Neural cell (in vitro differentiated cells): ENCODE measurements around the gene TM9SF2.

ENCODE experiments used
- TF ChIP-seq, protein P1 (sequence below): fragments of 450-650 bp; IDR thresholded peaks from 2 replicates; pipeline ENCODE4 v1.5.1; 2014; ENCODE audit warnings: antibody characterized with exemption, mild to moderate bottlenecking, moderate library complexity; ENCODE audit not compliant: poor library complexity, severe bottlenecking
- TF ChIP-seq, protein P2 (sequence below): IDR thresholded peaks from 2 replicates; pipeline ENCODE4 v1.6.1; 2012; ENCODE audit warnings: borderline replicate concordance

DNA sequence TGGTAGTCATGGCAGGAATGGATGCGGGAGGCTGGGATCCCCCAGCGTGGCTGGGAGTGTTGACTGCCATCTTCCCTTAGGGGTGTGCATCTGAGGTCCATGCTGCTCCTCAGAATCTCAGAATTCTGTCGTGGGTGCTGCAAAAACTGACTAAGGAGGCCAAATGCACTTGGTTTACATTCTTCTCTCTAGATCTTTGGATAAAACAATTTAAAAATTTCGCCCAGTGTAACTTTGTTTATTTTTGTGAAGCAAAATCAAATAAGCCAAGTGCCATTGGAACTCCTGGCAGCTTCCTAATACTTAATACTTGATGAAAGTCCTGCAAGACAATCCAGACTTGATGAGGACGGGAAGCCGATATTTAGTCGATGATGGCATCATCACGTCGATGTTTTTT lies 27.8 kb upstream of the TM9SF2 start:
- TF ChIP-seq, protein P1, sequence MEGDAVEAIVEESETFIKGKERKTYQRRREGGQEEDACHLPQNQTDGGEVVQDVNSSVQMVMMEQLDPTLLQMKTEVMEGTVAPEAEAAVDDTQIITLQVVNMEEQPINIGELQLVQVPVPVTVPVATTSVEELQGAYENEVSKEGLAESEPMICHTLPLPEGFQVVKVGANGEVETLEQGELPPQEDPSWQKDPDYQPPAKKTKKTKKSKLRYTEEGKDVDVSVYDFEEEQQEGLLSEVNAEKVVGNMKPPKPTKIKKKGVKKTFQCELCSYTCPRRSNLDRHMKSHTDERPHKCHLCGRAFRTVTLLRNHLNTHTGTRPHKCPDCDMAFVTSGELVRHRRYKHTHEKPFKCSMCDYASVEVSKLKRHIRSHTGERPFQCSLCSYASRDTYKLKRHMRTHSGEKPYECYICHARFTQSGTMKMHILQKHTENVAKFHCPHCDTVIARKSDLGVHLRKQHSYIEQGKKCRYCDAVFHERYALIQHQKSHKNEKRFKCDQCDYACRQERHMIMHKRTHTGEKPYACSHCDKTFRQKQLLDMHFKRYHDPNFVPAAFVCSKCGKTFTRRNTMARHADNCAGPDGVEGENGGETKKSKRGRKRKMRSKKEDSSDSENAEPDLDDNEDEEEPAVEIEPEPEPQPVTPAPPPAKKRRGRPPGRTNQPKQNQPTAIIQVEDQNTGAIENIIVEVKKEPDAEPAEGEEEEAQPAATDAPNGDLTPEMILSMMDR, result no peak
- TF ChIP-seq, protein P2, sequence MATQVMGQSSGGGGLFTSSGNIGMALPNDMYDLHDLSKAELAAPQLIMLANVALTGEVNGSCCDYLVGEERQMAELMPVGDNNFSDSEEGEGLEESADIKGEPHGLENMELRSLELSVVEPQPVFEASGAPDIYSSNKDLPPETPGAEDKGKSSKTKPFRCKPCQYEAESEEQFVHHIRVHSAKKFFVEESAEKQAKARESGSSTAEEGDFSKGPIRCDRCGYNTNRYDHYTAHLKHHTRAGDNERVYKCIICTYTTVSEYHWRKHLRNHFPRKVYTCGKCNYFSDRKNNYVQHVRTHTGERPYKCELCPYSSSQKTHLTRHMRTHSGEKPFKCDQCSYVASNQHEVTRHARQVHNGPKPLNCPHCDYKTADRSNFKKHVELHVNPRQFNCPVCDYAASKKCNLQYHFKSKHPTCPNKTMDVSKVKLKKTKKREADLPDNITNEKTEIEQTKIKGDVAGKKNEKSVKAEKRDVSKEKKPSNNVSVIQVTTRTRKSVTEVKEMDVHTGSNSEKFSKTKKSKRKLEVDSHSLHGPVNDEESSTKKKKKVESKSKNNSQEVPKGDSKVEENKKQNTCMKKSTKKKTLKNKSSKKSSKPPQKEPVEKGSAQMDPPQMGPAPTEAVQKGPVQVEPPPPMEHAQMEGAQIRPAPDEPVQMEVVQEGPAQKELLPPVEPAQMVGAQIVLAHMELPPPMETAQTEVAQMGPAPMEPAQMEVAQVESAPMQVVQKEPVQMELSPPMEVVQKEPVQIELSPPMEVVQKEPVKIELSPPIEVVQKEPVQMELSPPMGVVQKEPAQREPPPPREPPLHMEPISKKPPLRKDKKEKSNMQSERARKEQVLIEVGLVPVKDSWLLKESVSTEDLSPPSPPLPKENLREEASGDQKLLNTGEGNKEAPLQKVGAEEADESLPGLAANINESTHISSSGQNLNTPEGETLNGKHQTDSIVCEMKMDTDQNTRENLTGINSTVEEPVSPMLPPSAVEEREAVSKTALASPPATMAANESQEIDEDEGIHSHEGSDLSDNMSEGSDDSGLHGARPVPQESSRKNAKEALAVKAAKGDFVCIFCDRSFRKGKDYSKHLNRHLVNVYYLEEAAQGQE, result no peak
